ENCODE results near the gene TRIM56. TPM values are rescaled to one million over a fixed set of nuclear protein-coding genes. Genes with fewer than 3 reads are reported as not detected.
"Not testable (repeated sequence)": the region's sequence is repeated elsewhere in the genome, so short reads cannot be mapped to it uniquely, and the experiment has no call there.

TRIM56 gene
- total RNA-seq, 1 experiment from 2014 or later: 23.1 TPM

GRCh38 chr7:101035941-101036340, 49.3 kb upstream of the TRIM56 start:
- ATAC-seq (no peak), DNase-seq (ENCODE audit: low spot score) (no peak)
- TF ChIP-seq GABPB1 (CRISPR knock-in tag; IDR thresholded peaks at IDR 0.05): no peak
- TF ChIP-seq NFE2L1 (CRISPR knock-in tag; IDR thresholded peaks at IDR 0.05): no peak
- no peak for TF ChIP-seq ZNF219 (CRISPR knock-in tag; IDR thresholded peaks at IDR 0.05; ENCODE audit: borderline replicate concordance)
- no peak for TF ChIP-seq SP1 (CRISPR knock-in tag; conservative IDR thresholded peaks at IDR 0.05)
- TF ChIP-seq ATF3 (CRISPR knock-in tag; conservative IDR thresholded peaks at IDR 0.05): no peak
- TF ChIP-seq ATF6 (CRISPR knock-in tag; IDR thresholded peaks at IDR 0.05): no peak
- TF ChIP-seq ZNF425 (CRISPR knock-in tag; conservative IDR thresholded peaks at IDR 0.05): no peak
- TF ChIP-seq SOX15 (CRISPR knock-in tag; IDR thresholded peaks at IDR 0.05): no peak
- TF ChIP-seq ETV6 (CRISPR knock-in tag; IDR thresholded peaks at IDR 0.05): no peak
- TF ChIP-seq TEAD1 (CRISPR knock-in tag; IDR thresholded peaks at IDR 0.05): no peak
- TF ChIP-seq MAX (CRISPR knock-in tag; IDR thresholded peaks at IDR 0.05): no peak
- no peak for TF ChIP-seq ZBTB43 (CRISPR knock-in tag; IDR thresholded peaks at IDR 0.05)
- TF ChIP-seq GRHL2 (CRISPR knock-in tag; IDR thresholded peaks at IDR 0.05; ENCODE audit: insufficient replicate concordance, severe bottlenecking): no peak
- no peak for TF ChIP-seq TEAD4 (CRISPR knock-in tag; IDR thresholded peaks at IDR 0.05)
- TF ChIP-seq ZNF671 (CRISPR knock-in tag; IDR thresholded peaks at IDR 0.05): no peak
- no peak for TF ChIP-seq PRDM15 (CRISPR knock-in tag; IDR thresholded peaks at IDR 0.05)
- no peak for TF ChIP-seq ZNF396 (CRISPR knock-in tag; IDR thresholded peaks at IDR 0.05; ENCODE audit: borderline replicate concordance)
- TF ChIP-seq ERG (CRISPR knock-in tag; IDR thresholded peaks at IDR 0.05): no peak
- no peak for TF ChIP-seq OVOL2 (CRISPR knock-in tag; IDR thresholded peaks at IDR 0.05; ENCODE audit: borderline replicate concordance)
- TF ChIP-seq IRF1 (CRISPR knock-in tag; IDR thresholded peaks at IDR 0.05): no peak
- CTCF ChIA-PET: no interaction called here
- Mint-ChIP-seq H3K36me3 (no peaks in the 10 kb centered on the region), H3K27me3 (ENCODE audit: low read depth) (peaks cover under 1% of the 10 kb centered on the region; the same call in 1 of the 2 replicates), H3K9me3 (no peaks in the 10 kb centered on the region), H3K4me3 (no peak overlapping the region), H3K4me1 (no peaks in the 10 kb centered on the region), H3K27ac (no peak overlapping the region)
- POLR2A ChIA-PET: interaction anchor here (0.6 kb wide), 1 partner anchor 18 kb away, joined by 3 read pairs; no protein-coding TSS in a partner anchor

- H3K27ac Mint-ChIP-seq; H3K9me3 Mint-ChIP-seq; ATAC-seq; H3K4me1 Mint-ChIP-seq; H3K4me3 Mint-ChIP-seq; H3K36me3 Mint-ChIP-seq; POLR2A ChIA-PET; DNase-seq (ENCODE audit: low spot score); CTCF ChIA-PET; H3K27me3 Mint-ChIP-seq (ENCODE audit: low read depth): not testable (repeated sequence)
These were observed 44.0 kb upstream of the TRIM56 start for GRCh38 chr7:101041283-101041682.
